ENCODE results near the gene SPACA6.
"Not testable (repeated sequence)": the region's sequence is repeated elsewhere in the genome, so short reads cannot be mapped to it uniquely, and the experiment has no call there.

SPACA6 gene, protein sequence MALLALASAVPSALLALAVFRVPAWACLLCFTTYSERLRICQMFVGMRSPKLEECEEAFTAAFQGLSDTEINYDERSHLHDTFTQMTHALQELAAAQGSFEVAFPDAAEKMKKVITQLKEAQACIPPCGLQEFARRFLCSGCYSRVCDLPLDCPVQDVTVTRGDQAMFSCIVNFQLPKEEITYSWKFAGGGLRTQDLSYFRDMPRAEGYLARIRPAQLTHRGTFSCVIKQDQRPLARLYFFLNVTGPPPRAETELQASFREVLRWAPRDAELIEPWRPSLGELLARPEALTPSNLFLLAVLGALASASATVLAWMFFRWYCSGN

DNA sequence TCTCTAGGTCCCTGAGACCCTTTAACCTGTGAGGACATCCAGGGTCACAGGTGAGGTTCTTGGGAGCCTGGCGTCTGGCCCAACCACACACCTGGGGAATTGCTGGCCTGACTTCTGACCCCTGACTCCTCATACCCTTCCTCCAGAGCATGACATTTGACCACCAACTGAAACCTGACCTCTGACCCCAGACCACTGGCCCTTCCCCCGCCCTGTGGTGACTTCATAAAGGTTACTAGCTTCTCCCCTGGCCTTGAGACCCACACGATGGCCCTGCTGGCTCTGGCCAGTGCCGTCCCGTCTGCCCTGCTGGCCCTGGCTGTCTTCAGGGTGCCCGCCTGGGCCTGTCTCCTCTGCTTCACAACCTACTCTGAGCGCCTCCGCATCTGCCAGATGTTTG lies at the start of gene SPACA6:
Gene SPACA6, plus strand, starts transcription at position 71 of the 400 bp plus-strand sequence. Its CDS starts 197 bp downstream, at position 268.
- DNase-seq = no peak

DNA sequence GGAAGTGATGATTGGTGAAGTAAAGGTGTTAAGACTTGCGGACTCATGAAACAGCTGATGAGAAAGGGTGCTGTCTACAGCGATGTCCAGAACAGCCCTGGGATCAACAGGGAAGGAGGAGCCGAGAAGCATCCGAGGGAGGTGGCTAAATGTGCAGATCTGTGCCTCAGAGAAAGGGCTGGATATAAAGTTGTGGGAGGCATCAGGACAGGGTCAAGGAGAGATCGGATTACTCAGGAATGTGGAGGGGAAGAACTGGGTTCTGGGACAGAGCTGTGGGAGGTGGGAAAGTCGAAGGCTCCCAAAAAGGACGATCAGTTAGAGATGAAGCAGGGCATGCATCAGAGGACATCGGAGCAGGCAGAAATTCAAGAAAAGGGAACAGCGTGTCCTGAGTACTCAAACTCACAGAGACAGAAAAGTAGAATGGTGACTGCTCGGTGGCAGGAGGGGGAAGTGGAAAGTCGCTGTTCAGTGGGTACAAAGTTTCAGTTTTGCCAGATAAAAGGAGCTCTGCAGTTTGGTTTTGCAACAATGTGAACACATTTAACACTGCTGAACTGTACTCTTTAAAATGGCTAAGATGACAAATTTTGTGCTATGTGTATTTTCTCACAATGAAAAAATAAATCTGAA lies 48.4 kb upstream of the SPACA6 start:
- no peak for DNase-seq

DNA sequence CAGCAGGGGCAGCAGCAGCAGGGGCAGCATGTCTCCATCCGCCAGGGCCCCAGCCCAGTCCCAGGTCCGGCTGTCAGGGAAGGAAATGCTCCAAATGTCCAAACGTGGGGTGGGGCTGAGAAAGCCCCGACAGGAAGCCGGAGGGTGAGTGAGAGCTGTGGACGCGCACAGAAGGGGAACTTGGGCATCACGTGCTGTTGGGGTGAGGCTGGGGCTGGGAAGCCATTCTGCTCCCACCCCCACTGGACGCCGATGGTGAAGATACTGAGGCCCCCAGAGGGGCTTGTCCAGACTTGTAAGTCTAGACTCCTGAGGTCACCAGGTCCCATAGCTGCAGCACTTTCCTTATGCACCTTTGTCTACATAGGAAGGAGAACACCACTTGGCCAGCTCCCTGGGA lies 46.4 kb upstream of the SPACA6 start, which contains the start of gene SIGLEC14:
Gene SIGLEC14, minus strand, starts transcription at position 96 of the 400 bp plus-strand sequence. Its CDS starts 66 bp downstream, at position 30.
- not testable (repeated sequence) for DNase-seq

DNA sequence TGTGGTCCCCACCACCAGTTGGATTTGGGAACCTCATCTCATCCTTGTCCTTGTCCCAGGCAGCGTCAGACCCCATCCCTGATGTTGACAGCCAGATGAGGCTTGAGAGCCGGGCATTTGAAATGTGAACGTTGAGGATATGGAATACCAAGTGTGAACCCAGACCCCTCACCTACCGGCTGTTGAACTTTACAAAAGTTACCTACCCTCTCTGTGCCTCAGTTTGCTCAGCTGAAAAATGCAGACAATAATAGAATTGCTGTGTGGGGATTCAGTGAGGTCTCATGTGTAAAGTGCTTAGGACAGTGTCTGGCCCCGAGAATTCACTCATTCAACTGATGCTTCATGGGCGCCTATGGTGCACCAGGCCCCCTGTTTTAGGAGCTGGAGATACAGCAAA lies 45.8 kb upstream of the SPACA6 start:
- no peak for DNase-seq

DNA sequence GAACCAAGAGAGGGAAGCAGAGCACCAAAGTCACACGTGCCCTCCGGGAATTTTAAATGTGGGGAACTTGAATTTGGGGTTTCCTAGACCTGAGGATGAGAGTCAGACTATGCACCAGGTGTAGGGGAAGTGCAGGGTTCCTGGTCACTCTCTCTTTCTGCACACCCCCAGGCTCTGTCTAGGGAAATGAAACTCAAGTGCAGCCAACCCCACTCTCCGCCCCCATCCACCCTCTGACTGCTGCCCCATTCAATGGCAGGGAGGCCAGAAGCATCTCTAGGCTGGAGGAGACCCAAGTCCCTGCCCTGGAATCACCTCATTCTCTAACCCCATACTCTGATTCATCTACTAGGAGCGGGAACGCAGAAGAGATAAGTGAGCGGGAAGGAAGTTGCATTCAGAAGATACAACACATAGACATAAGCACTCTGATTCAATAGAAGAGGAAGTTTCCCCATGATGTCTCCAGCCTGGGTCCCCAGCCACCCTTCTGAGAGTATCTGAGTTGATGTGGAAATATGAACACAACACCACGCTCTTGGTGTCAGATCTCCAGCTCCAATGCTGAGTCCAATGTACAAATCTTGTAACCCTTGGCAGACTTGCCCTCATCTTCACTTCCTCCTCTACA lies 41.8 kb upstream of the SPACA6 start:
- no peak for DNase-seq

DNA sequence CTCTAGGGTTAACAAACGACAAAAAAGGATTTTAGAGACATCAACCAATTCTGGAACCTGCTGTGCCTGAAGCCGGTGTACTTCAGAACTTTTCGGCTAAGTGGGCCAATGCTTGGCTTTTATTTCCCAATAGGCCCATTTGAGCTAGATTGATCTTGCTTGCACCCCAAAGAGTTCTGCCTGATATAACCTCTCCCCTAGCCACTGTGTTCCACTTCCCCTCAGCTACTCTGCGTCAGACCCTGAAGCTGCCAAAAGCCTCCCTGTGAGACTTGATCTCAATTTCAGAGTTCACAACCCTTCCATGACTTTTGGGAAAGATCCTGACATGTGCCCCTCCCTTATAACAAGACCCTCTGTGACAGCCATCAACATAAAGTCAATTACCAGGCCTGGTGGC lies 40.9 kb upstream of the SPACA6 start:
- DNase-seq = no peak

DNA sequence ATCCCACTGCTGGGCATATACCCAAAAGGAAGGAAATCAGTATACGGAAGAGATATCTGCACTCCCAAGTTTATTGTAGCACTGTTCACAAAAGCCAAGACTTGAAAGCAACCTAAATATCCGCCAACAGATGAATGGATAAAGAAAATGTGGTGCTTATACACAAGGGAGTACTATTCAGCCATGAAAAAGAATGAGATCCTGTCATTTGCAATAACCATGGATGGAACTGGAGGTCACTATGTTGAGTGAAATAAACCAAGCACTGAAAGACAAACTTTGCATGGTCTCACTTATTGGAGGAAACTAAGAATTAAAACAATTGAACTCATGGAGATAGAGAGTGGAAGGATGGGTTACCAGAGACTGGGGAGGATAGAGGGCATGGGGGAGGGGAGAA lies 40.0 kb upstream of the SPACA6 start:
- no peak for DNase-seq

DNA sequence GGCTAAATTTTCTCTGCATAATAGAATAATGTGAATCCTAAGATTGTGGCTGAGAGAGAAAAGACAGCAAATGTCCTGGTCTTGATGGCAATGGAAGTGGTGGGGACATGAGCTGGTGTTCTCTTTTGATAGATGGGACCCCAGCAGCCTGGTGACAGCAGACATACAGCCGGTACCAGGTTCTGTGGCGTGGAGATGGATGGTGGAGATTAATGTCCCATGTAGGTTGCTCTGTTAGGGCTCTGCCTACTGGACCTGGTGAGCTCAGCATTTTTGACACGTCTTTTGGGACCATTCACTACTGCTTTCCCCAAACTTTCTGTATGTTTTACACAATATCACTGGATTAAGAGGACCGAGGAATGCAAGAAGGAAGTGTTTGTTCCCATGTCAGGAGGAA lies 38.3 kb upstream of the SPACA6 start:
- no peak for DNase-seq

DNA sequence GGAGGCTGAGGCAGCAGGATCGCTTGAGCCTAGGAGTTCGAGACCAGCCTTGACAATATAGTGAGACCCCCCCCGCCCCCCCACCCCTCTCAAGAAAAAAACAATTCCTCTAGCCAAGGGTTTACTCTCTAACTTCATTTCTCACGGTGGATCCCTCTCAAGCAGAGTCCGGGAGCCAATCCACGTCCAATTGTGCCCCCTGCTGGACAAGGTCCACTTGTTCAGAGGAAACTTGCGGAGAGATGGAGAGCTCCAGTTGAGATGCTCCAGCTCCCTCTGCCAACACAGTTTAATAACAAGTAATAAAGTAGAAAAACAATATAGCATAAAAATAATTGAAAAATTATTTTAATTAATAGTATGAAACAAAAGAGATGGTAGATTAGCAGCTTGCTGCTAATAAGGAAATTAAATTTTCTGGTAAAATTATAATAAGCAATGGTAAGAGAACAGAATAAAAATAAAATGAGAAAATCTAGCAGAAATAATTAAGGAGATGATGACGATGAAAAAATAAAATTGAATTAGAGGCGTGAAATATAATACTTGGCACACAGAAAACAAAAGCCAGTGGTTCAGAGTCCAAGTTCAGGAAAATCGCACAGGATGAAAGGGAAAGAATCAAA lies 32.0 kb upstream of the SPACA6 start:
- no peak for DNase-seq

DNA sequence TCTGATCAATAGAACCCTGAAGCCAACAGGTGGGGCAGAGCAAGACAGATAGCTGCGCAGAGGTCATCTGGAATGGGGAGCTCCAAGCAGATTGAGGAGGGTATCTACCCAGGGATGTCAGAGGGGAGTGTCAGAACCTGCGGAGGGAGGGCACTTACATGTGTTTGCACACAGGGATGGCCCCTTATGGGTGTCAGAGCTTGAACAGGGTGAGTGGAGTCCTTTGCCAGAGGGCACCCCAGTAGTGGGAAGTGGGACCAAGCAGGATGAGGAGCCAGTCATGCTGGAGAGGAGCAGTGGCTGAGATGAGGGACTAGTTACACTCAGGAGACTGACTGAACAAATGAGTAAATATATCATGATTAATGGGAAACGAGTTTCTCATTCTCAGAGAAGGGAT lies 29.5 kb upstream of the SPACA6 start:
- no peak for DNase-seq

DNA sequence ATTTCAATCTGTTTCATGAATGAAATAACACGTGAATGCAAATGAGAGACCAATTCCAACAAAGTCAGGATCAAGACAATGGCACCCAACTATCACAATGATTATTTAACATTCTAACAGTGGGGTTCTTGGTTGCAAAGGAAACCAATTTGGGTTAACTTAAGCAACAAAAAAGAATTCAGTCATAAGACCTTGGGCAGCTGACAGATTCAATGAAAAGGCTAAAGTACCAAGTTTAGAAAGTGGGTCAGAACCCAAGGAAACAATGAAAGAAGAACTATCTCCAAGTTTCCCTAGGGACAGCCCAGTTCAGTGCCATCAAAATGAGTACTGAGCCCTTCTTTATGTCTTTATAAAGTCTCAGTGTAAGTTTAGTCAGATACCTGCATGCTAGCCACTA lies 29.0 kb upstream of the SPACA6 start:
- no peak for DNase-seq

DNA sequence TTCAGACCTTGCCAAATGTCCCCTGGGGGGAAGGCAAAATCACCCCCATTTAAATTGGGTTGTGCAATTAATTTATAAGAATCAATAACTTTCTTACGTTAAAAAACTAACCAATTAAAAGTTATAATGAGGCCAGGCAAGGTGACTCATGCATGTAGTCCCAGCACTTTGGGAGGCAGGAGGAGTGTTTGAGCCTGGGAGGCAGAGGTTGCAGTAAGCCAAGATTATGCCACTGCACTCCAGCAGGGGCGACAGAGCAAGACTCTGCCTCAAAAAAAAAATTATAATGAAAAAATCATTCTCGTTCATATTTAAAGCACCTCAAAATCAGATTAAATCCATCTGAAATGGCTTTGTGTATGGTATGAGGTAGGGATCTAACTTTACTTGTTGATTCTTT lies 28.1 kb upstream of the SPACA6 start:
- DNase-seq = no peak

DNA sequence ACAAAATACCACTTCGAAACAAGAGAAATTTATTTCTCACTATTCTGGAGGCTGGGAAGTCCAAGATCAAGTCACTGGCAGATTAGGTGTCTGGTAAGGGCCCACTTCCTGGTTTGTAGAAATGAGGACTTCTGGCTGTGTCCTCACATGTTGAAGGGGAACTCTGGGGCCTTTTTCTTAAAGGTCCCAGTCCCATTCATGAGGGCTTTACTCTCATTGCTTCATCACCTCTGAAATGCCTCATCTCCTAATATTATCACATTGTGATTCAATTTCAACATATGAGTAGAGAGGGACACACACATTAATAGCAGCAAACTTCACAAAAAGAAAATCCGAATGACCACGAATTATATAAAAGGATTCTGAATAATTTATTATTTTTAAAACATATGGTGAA lies 24.9 kb upstream of the SPACA6 start:
- DNase-seq = no peak

DNA sequence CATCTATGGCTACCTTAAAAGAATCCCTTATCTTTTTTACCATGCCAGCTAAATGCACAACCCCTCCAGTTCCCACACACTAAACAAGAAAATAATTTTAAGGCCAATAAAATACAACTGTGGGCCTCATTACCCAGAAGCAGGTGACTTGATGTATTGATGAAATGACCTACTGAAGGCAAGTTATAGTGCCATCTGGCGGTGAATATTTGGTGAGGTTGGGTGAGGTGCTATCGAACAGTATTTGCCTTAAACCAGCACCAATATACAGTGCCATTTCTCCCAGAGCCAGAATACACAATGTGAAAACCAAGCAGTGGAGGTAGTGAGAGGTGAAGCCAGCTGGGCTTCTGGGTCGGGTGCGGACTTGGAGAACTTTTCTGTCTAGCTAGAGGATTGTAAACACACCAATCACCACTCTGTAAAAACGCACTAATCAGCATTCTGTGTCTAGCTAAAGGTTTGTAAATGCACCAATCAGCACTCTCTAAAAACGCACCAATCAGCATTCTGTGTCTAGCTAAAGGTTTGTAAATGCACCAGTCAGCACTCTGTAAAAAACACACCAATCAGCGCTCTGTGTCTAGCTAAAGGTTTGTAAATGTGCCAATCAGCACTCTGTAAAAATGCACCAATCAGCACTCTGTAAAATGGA lies 17.1 kb upstream of the SPACA6 start:
- DNase-seq = not testable (repeated sequence)

DNA sequence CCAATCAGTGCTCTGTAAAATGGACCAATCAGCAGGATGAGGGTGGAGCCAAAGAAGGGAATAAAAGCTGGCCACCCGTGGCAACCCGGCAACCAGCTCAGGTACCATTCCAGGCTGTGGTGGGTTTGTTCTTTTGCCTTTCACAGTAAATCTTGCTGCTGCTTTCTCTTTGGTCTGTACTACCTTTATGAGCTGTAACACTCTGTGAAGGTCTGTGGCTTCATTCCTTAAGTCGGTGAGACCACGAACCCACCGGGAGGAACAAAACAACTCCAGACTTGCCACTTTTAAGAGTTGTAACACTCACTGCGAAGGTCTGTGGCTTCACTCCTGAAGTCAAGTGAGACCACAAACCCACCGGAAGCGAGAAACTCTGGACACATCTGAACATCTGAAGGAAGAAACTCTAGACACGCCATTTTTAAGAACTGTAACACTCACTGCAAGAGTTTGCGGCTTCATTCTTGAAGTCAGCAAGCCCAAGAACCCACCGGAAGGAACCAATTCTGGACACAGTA lies 16.5 kb upstream of the SPACA6 start:
- no peak for DNase-seq

DNA sequence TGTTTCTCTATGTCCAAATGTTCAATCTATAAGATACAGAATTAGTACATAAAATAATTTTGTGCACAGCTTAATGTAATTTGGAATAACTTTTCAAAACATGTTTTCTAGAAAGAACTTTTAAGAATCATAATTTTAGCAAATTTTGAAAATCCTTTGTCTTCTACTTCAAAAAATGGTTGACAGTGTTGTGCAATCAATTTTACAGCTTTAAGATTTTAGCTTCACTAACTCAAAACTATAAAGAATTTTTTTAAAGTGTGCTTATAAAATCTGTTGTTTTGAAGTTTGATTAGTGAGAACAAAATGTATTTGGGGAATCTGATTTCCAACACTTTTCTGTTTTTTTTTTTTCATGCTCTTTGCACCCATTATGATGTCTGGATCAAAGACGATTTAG lies 12.7 kb upstream of the SPACA6 start:
- no peak for DNase-seq

DNA sequence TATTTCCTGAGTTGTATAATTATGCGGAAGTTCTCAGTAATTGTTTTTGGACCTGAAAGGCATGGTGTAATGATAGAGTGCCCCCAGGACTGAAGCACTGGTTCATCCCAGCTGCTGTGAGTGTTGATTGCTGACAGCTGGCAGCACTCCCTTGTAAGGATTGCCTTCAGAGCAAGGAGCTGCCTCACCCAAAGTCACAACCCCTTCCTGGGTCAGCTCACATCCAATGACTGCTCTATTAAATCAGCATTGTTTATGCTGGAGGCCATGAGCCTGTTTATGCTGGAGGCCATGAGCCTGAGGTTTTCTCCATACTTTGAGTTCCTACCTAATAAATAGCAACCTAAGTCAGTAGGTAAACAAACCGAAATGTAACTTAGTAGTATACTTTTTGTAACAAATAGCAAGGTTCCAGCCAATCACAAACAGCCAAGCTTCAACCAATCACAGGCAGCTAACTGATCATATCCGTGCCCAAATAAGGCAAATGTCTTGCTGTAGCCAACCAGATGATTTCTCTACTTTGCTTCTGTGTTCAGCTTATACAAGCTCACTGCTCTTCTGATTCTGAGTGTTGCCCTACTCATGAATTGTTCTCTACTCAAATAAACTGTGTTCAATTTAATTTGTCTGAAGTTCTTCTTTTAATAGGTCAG lies 11.7 kb upstream of the SPACA6 start:
- DNase-seq = no peak

DNA sequence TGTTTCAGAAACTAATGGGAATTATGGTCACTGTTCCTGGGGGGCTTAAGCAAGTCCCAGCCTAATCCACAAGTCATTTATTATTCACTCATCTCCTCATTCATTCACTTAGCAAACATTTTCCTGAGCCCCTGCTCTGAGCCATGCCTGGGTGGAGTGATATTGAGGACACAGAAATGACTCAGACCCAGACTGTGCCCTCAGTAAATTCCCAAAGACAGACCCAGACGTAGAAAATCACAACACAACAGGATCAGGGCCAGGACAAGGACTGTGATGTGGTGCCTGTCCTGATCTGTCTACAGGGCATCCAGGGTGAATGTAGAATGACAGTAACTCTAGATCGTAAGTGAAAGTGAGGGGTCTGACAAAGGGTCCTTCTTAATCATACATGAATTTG lies 7.0 kb upstream of the SPACA6 start:
- DNase-seq = no peak

DNA sequence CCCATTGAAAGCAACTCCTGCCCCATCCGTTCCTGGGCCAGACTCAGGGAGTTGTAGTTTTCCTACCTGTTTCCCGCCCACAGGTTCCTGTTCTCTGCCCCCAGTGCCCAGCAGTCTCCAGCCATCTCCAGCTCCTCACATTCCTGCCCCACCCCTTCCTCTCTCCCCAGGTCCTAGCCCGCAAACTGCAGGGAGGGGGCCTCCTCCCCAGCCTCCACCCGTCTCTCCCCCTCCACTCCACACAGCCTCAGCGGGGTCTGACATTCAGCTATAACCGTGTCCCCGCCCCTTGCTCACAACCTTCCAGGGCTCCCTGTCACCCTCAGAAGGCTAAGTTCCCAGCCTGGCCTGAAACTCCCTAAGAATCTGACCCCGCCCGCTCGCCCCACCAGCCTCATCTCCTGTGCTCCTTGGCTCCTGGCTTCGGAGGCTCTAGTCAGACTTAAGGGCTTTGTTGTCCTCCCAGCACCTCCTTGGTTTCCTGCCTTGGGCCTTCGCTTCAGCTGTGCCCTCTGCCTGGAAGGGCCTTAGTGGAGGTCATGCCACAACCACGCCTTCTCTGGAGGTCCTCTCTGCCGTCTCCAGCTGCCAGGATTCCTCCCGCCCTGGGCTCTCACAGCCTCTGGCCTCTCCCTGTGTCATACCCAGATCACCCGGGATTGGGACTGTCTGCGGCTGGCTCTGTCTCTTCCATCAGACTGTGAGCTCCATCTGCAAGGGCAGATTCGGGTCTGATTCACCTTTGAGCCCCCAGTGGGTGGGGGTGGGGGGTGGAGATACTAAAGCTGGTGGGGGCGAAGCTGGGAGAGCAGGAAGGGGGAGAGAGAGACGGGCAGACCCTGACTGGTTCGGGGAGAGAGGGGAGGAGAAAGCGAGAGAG lies 5.1 kb upstream of the SPACA6 start:
- DNase-seq = no peak

DNA sequence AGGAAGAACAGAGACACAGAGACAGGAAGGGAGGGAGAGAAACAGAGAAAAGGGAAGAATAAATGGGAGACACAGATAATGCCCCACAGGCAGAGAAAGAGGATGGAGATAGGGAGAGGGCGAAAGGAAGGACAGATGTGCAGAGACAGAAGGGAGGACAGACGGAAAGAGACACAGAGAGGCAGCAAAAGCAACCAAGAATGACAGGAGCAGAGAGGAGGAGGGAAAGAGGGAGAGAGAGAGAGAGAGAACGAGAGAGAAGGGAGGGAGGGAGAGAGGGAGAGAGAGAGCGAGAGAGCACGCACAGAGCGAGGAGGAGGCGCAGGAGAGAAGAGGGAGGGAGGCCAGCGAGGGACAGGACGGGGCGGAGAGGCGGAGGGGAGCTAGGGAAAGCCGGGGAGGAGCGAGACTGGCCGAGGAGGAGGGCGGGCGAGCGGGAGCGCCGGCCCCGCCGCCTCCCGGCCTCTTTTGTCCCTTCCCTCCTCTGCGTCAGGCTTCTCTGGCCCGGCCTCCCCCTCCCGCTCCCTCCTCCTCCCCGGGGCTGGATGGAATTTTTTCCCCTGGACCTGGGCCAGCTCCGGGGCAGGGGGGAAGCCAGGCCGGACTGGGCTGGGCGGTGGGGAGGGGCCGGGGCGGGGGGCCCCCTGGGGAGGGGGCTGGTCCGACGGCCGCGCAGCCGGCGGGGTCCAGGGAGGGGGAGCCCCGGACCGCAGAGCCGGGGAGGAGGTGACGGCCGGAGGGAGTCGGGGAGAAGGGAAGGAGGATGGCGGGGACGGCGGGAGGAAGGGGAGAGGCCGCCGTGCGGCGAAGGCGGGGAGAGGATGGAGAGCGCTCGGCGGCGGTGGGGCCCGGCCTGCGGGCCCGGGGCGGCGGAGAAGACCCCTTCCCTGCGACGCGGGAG lies 4.2 kb upstream of the SPACA6 start:
- DNase-seq = peak; percentile 44

Data from NCI-H1417 treated with DMSO at 0.1 percent for 48 hours (cell line).